ENCODE results near the gene GPR89B.
"Not testable (repeated sequence)": the region's sequence is repeated elsewhere in the genome, so short reads cannot be mapped to it uniquely, and the experiment has no call there.

Gene GPR89B

DNA sequence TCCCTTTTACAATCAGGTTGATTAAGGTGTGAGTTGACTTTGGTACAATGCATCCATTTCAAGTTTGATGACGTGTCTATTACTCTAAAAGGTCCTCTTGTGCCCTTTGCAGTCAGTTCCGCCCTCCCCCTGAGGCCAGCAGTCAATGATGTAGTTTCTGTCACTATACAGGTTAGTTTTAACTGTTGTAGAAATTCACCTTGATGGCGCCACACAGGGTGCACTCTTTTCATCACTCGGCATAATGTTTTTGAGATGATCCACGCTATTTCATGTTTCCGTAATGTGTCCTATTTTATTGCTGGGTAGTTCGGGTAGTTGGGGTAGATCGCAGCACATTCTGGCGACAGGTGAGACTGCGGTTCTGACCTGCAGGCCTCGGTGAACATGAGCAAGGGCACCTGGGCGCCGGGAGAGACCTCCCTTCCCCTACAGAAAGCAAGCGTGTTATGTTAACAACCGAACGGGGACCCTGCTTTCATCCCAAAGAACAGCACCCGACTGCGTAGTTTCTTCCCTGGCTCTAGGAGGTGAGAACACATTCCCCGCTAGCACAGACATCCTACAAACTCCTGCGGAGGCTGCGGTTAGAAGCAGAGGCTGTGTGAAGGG, 109.7 kb downstream of the GPR89B start:
- not testable (repeated sequence) for DNase-seq

DNA sequence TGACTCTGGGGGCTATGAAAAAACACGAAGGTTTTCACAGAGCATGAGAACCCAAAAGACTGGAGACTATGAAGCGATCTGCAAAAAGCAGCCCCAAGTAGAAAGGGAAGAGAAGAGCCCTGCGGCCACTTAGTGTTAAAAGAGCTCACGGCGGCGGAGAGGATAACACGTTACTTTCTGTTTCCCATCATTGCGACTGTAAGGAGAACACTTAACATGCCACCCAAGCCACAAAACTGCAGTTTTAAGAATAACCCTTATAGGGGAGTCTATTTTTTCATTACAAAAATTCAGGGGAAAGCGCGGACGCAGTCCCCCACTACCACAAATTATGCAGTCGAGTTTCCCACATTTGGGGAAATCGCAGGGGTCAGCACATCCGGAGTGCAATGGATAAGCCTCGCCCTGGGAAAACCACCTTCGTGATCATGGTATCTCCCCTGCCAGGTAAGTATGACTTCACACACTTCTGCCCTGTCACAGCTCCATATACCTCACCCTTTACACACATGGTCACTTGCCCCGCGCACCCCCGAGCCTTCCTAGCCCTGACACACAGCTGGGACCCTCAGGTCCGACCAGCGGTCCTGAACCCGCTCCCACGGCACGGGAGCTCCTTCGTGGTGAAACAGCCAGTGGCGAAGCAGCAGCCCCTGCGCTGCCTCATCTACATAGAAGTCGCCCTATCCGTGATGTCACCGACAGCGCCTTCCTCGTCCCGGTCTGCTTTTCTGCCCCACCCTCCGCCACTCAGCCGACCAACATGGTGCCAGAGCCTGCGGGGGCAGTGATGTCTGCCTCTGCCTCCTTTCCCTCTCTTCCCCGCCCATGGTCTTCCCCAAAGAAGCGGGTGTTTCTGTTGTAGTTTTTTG, 110.5 kb downstream of the GPR89B start:
- DNase-seq = not testable (repeated sequence)

All from NCI-H226 (cell line).